HG03442 (cell line): ENCODE results near the gene STOX2.
"Not testable (repeated sequence)": the region's sequence is repeated elsewhere in the genome, so short reads cannot be mapped to it uniquely, and the experiment has no call there.

Experiments used
- ATAC-seq: cut with Tn5 transposase; IDR thresholded peaks from one replicate; pipeline ENCODE4 v1.9.1; 2021; ENCODE audit warnings: mild to moderate bottlenecking, moderate library complexity; ENCODE audit not compliant: unreplicated experiment

The STOX2 gene

GRCh38 chr4:183932576-183932975 lies 27.5 kb downstream of the STOX2 start:
- no peak for ATAC-seq

- no peak for ATAC-seq
Observed at GRCh38 chr4:183934761-183935160, 29.7 kb downstream of the STOX2 start.

- no peak for ATAC-seq
Observed at GRCh38 chr4:183935355-183936005, 30.4 kb downstream of the STOX2 start.

GRCh38 chr4:183936047-183936446 lies 30.9 kb downstream of the STOX2 start:
- ATAC-seq: no peak

GRCh38 chr4:183936574-183937345 lies 31.7 kb downstream of the STOX2 start:
- no peak for ATAC-seq

GRCh38 chr4:183940864-183941263 lies 35.8 kb downstream of the STOX2 start:
- ATAC-seq: no peak

GRCh38 chr4:183941964-183942363 lies 36.9 kb downstream of the STOX2 start:
- ATAC-seq: no peak

GRCh38 chr4:183945741-183946140 lies 40.6 kb downstream of the STOX2 start:
- no peak for ATAC-seq

GRCh38 chr4:183950536-183950935 lies 45.4 kb downstream of the STOX2 start:
- no peak for ATAC-seq

GRCh38 chr4:183952652-183953051 lies 47.5 kb downstream of the STOX2 start:
- ATAC-seq: not testable (repeated sequence)

- no peak for ATAC-seq
Observed at GRCh38 chr4:183959319-183960045, 54.4 kb downstream of the STOX2 start.

GRCh38 chr4:183960046-183960420 lies 54.9 kb downstream of the STOX2 start:
- no peak for ATAC-seq

GRCh38 chr4:183960962-183961541 lies 55.9 kb downstream of the STOX2 start:
- no peak for ATAC-seq

GRCh38 chr4:183961795-183962194 lies 56.7 kb downstream of the STOX2 start:
- ATAC-seq: no peak

- no peak for ATAC-seq
Observed at GRCh38 chr4:183962419-183962818, 57.3 kb downstream of the STOX2 start.

GRCh38 chr4:183966371-183966770 lies 61.3 kb downstream of the STOX2 start:
- ATAC-seq: no peak

GRCh38 chr4:183967266-183967665 lies 62.2 kb downstream of the STOX2 start:
- no peak for ATAC-seq

- no peak for ATAC-seq
Observed at GRCh38 chr4:183968502-183968901, 63.4 kb downstream of the STOX2 start.

GRCh38 chr4:183968931-183969330 lies 63.8 kb downstream of the STOX2 start:
- no peak for ATAC-seq

- no peak for ATAC-seq
Observed at GRCh38 chr4:183969596-183969995, 64.5 kb downstream of the STOX2 start.

- ATAC-seq: no peak
Observed at GRCh38 chr4:183971929-183972490, 66.9 kb downstream of the STOX2 start.
